Right atrium auricular region (tissue), 2 donors: Measurements from ENCODE around the gene NHLRC4. TPM values are rescaled to one million over a fixed set of nuclear protein-coding genes. Genes with fewer than 3 reads are reported as not detected.

ENCODE experiments used
- DNase-seq: peaks from one replicate; pipeline ENCODE4 v3.0.0-alpha.2; 2019; ENCODE audit warnings: low spot score
- H3K27ac ChIP-seq, 2 donors: fragments of 200-600 bp; sonication (generic); 1 replicate in 1 of 2; 2 replicates in 1 of 2; pipeline ENCODE4 v1.5.1; 2016 to 2019
- H3K27me3 ChIP-seq, 2 donors: fragments of 200-600 bp; sonication (generic); one replicate each; pipeline versions ENCODE4 v1.5.1 to v1.6.0; 2017 to 2019
- H3K36me3 ChIP-seq: fragments of 200-600 bp; sonication (generic); one replicate; pipeline ENCODE4 v1.5.1; 2016
- H3K4me1 ChIP-seq, 2 donors: fragments of 200-600 bp; sonication (generic); one replicate each; pipeline versions ENCODE4 v1.5.1 to v1.6.0; 2017 to 2019
- H3K4me3 ChIP-seq, 2 donors: fragments of 200-600 bp; sonication (generic); 1 replicate in 1 of 2; 2 replicates in 1 of 2; pipeline ENCODE4 v1.5.1; 2017 to 2019; ENCODE audit warnings: mild to moderate bottlenecking in 1 of 2, moderate library complexity in 1 of 2
- H3K9me3 ChIP-seq, 2 donors: fragments of 200-600 bp; sonication (generic); one replicate each; pipeline ENCODE4 v1.5.1; 2019
- CTCF ChIP-seq, 2 donors: fragments of 200-600 bp; sonication (generic); IDR thresholded peaks; one replicate each; pipeline ENCODE4 v1.5.1; 2019; ENCODE audit warnings: antibody characterized with exemption in 2 of 2
- total RNA-seq, 2 donors: library from RNA; depleted of rRNA; stranded (reverse); fragments of >200 nt; gene quantifications; one replicate each; pipeline ENCODE4 v1.1.0, GENCODE V29; 2016

Gene NHLRC4
- total RNA-seq, 2 donors from 2014 or later = 0.43 to 0.74 TPM

GRCh38 chr16:578232-578869, 11.5 kb downstream of the NHLRC4 start:
- no peak overlapping the region for H3K4me3 ChIP-seq
- H3K27me3 ChIP-seq = no peaks in the 10 kb centered on the region
- H3K9me3 ChIP-seq = no peaks in the 10 kb centered on the region
- H3K27ac ChIP-seq = no peak overlapping the region
- no peak for TF ChIP-seq CTCF (IDR thresholded peaks at IDR 0.05)
- H3K4me1 ChIP-seq = peaks cover 0 to 4% of the 10 kb centered on the region in 2 donors
- no peaks in the 10 kb centered on the region for H3K36me3 ChIP-seq
- no peak for DNase-seq

- peaks cover 0 to 10% of the 10 kb centered on the region in 2 donors for H3K4me1 ChIP-seq
- H3K4me3 ChIP-seq = no peak overlapping the region
- DNase-seq = no peak
- no peak overlapping the region for H3K27ac ChIP-seq
- TF ChIP-seq CTCF (IDR thresholded peaks at IDR 0.05) = peak; percentile 59 to 78
- no peaks in the 10 kb centered on the region for H3K27me3 ChIP-seq
- no peaks in the 10 kb centered on the region for H3K9me3 ChIP-seq
- H3K36me3 ChIP-seq = no peaks in the 10 kb centered on the region
These were observed 12.1 kb downstream of the NHLRC4 start for GRCh38 chr16:578870-579405.

- Histone ChIP-seq H3K9me3 (no peaks in the 10 kb centered on the region), H3K4me1 (peaks cover 0 to 16% of the 10 kb centered on the region in 2 donors), H3K36me3 (no peaks in the 10 kb centered on the region), H3K4me3 (no peak overlapping the region), H3K27me3 (no peaks in the 10 kb centered on the region), H3K27ac (no peak overlapping the region)
- DNase-seq = no peak
- TF ChIP-seq CTCF (IDR thresholded peaks at IDR 0.05) = no peak
These were observed 13.5 kb downstream of the NHLRC4 start for GRCh38 chr16:580141-580945.

GRCh38 chr16:580946-581498, 14.2 kb downstream of the NHLRC4 start:
- Histone ChIP-seq H3K27ac (no peak overlapping the region), H3K4me1 (peaks cover 0 to 16% of the 10 kb centered on the region in 2 donors), H3K36me3 (no peaks in the 10 kb centered on the region), H3K9me3 (no peaks in the 10 kb centered on the region), H3K4me3 (no peak overlapping the region), H3K27me3 (no peaks in the 10 kb centered on the region)
- DNase-seq = no peak
- no peak for TF ChIP-seq CTCF (IDR thresholded peaks at IDR 0.05)

GRCh38 chr16:582218-582613, 15.4 kb downstream of the NHLRC4 start:
- TF ChIP-seq CTCF (IDR thresholded peaks at IDR 0.05) = no peak
- no peaks in the 10 kb centered on the region for H3K9me3 ChIP-seq
- H3K4me1 ChIP-seq = peaks cover 0 to 28% of the 10 kb centered on the region in 2 donors
- H3K27me3 ChIP-seq = no peaks in the 10 kb centered on the region
- H3K36me3 ChIP-seq = no peaks in the 10 kb centered on the region
- DNase-seq = no peak
- no peak overlapping the region for H3K4me3 ChIP-seq
- no peak overlapping the region for H3K27ac ChIP-seq
